Memory B cell (primary cell): ENCODE results near the gene UGT2B11.
"Not testable (repeated sequence)": the region's sequence is repeated elsewhere in the genome, so short reads cannot be mapped to it uniquely, and the experiment has no call there.

Source experiments
- ATAC-seq: fragments of 150-1000 bp; cut with Tn5 transposase; 2 replicates; pipeline ENCODE4 v1.10.0; 2021; ENCODE audit warnings: low read depth, mild to moderate bottlenecking, moderate library complexity
- DNase-seq, 2 donors: peaks; one replicate each; pipeline ENCODE4 v3.0.0; 2022; ENCODE audit warnings: low spot score in 2 of 2
- H3K27ac Mint-ChIP-seq: one replicate; pipeline ENCODE4 v1.8.0; 2022; ENCODE audit warnings: mild to moderate bottlenecking, moderate library complexity, mixed read lengths
- H3K27me3 Mint-ChIP-seq: one replicate; pipeline ENCODE4 v1.8.0; 2022; ENCODE audit warnings: mixed read lengths
- H3K36me3 Mint-ChIP-seq: one replicate; pipeline ENCODE4 v1.8.0; 2022; ENCODE audit warnings: mild to moderate bottlenecking, mixed read lengths
- H3K4me1 Mint-ChIP-seq: one replicate; pipeline ENCODE4 v1.8.0; 2022; ENCODE audit warnings: mixed read lengths
- H3K4me3 Mint-ChIP-seq: one replicate; pipeline ENCODE4 v1.8.0; 2022; ENCODE audit warnings: mild to moderate bottlenecking, moderate library complexity, mixed read lengths
- H3K9me3 Mint-ChIP-seq: one replicate; pipeline ENCODE4 v1.8.0; 2022; ENCODE audit warnings: mixed read lengths

UGT2B11 gene

DNA sequence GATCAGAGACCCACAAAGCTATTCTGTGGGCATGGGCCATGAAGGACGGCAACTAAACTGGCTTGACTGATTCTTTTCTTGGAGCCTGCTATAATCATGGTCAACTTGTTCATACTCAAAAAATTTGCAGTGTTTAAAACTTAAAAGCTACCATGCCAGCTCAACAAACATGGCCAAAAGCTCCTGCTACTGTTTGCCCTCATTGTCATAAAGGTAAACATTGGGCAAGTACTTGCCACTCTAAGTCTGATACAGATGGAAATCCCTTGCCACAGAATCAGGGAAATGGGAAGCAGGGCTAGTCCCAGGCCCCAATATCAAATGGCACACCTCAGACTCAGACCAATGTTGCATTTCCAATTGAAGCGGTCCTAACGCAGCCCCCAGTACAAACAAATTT is 20.4 kb downstream of the UGT2B11 start:
- H3K9me3 Mint-ChIP-seq, result peaks cover 7% of the 10 kb centered on the region
- DNase-seq (no peak), ATAC-seq (no peak)
- H3K27ac Mint-ChIP-seq, result no peak overlapping the region
- H3K27me3 Mint-ChIP-seq, result no peaks in the 10 kb centered on the region
- no peaks in the 10 kb centered on the region for H3K36me3 Mint-ChIP-seq
- no peak overlapping the region for H3K4me3 Mint-ChIP-seq
- H3K4me1 Mint-ChIP-seq, result no peaks in the 10 kb centered on the region

DNA sequence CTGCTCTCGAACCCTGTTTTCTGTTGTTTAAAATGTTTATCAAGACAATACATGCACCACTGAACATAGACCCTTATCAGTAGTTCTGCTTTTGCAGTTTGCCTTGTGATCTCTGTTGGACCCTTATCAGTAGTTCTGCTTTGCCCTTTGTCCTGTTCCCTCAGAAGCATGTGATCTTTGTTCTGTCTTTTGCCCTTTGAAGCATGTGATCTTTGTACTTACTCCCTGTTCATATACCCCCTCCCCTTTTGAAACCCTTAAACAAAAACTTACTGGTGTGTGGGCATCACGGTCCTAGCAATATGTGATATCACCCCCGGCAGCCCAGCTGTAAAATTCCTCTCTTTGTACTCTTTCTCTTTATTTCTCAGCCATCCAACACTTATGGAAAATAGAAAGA is 22.6 kb downstream of the UGT2B11 start:
- DNase-seq, H3K36me3 Mint-ChIP-seq, H3K27me3 Mint-ChIP-seq, H3K27ac Mint-ChIP-seq, H3K4me3 Mint-ChIP-seq, H3K9me3 Mint-ChIP-seq, H3K4me1 Mint-ChIP-seq, ATAC-seq: not testable (repeated sequence)

GRCh38 chr4:69190621-69191020 is 23.9 kb downstream of the UGT2B11 start:
- not testable (repeated sequence) for ATAC-seq, H3K27ac Mint-ChIP-seq, H3K27me3 Mint-ChIP-seq, H3K4me3 Mint-ChIP-seq, H3K36me3 Mint-ChIP-seq, DNase-seq, H3K9me3 Mint-ChIP-seq, H3K4me1 Mint-ChIP-seq

DNA sequence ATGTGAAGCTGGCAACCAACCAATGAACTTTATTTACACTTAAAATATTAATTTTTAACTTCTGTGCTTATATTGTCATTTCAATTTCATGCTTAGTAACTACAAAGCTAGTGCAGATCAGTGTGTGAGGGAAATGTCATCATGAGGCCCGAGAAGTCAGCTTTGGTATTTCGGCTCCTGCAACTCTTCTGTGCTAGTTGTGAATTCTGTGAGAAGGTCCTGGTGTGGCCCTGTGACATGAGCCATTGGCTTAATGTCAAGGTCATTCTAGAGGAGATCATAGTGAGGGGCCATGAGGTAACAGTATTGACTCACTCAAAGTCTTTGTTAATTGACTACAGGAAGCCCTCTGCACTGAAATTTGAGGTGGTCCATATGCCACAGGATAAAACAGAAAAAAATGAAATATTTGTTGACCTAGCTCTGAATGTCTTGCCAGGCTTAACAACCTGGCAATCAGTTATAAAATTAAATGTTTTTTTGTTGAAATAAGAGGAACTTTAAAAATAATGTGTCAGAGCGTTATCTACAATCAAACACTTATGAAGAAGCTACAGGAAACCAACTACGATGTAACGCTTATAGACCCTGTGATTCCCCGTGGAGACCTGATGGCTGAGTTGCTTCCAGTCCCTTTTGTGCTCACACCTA is 32.9 kb downstream of the UGT2B11 start:
- not testable (repeated sequence) for H3K4me1 Mint-ChIP-seq, H3K27ac Mint-ChIP-seq, H3K4me3 Mint-ChIP-seq, H3K9me3 Mint-ChIP-seq, DNase-seq, H3K27me3 Mint-ChIP-seq, H3K36me3 Mint-ChIP-seq, ATAC-seq

GRCh38 chr4:69179817-69180216 is 34.7 kb downstream of the UGT2B11 start:
- ATAC-seq, H3K36me3 Mint-ChIP-seq, H3K4me1 Mint-ChIP-seq: not testable (repeated sequence)

GRCh38 chr4:69178751-69179205 is 35.8 kb downstream of the UGT2B11 start:
- not testable (repeated sequence) for H3K27me3 Mint-ChIP-seq, DNase-seq, H3K4me3 Mint-ChIP-seq, H3K4me1 Mint-ChIP-seq, H3K36me3 Mint-ChIP-seq, H3K9me3 Mint-ChIP-seq, H3K27ac Mint-ChIP-seq
- ATAC-seq, result peak; percentile 19

More at GRCh38 chr4:69179817-69180216, 34.7 kb downstream of the UGT2B11 start:
- not testable (repeated sequence) for H3K4me3 Mint-ChIP-seq, H3K27me3 Mint-ChIP-seq, H3K9me3 Mint-ChIP-seq, DNase-seq, H3K27ac Mint-ChIP-seq

DNA sequence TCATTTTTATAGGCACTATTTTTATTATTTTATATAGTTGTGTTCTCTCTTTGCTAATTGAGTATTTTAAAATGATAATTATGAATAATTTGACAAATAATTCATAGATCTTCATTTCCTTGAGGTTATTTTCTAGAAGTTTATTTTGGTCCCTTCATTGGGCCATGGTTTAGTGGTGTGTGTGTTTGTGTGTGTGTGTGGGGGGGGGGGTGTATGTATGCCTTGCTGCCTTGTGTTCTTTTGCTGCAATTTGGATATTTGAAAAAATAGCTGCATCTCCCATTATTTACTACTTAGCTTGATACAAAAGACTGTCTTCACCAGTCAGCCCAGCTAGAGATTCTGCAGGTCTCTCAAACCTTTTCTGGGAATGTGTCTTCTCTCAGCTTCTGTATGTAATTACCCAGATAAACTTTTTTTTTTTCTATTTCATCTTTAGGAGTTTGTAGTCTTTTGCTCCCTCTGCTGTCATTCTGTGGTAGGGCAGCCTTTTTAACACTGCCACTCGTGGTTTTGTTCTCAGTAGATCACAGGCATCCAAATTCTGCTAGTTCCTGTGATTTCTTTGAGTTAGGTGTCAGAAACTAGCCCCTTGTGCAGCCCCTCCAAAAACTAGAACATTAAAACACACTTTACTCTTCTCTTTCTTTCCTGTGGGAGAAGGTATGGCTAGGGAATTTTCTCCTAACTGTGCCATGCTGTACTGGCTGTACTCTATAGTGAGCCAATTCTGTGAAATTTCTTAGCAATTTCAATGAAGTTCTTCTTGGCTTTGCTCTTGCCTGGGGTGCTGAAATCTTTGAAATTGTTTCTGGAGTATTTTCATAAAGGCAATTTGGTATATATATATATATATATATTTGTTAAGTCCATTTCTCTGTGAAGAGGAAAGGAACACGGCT is 44.1 kb downstream of the UGT2B11 start:
- not testable (repeated sequence) for ATAC-seq, DNase-seq, H3K4me3 Mint-ChIP-seq, H3K36me3 Mint-ChIP-seq, H3K9me3 Mint-ChIP-seq, H3K4me1 Mint-ChIP-seq, H3K27ac Mint-ChIP-seq, H3K27me3 Mint-ChIP-seq

GRCh38 chr4:69169171-69169570 is 45.4 kb downstream of the UGT2B11 start:
- H3K27me3 Mint-ChIP-seq, H3K36me3 Mint-ChIP-seq, ATAC-seq, H3K27ac Mint-ChIP-seq, H3K9me3 Mint-ChIP-seq, DNase-seq, H3K4me1 Mint-ChIP-seq, H3K4me3 Mint-ChIP-seq: not testable (repeated sequence)

DNA sequence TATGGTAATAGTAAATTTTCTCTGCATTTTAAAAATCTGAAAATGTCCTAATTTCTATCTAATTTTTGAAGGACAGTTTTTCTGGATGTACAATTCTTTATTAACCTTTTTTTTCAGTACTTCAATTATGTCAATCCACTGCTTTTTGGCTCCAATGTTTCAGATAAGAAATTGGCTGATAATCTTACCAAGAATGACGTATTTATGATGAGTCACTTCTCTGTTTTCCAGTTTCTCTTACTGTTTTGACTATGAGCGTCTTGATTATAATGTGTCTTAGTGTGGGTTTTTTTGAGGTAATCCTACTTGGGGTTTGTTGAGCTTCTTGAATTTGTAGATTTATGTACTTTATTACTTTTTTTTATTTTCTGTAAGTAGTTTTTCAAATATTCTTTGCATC is 47.2 kb downstream of the UGT2B11 start:
- H3K9me3 Mint-ChIP-seq, result peaks cover 6% of the 10 kb centered on the region
- ATAC-seq (no peak), DNase-seq (no peak)
- no peak overlapping the region for H3K27ac Mint-ChIP-seq
- no peak overlapping the region for H3K4me3 Mint-ChIP-seq
- no peaks in the 10 kb centered on the region for H3K27me3 Mint-ChIP-seq
- H3K4me1 Mint-ChIP-seq, result no peaks in the 10 kb centered on the region
- H3K36me3 Mint-ChIP-seq, result no peaks in the 10 kb centered on the region

GRCh38 chr4:69166376-69166775 is 48.2 kb downstream of the UGT2B11 start:
- H3K27me3 Mint-ChIP-seq, DNase-seq, ATAC-seq, H3K4me3 Mint-ChIP-seq, H3K4me1 Mint-ChIP-seq, H3K9me3 Mint-ChIP-seq, H3K36me3 Mint-ChIP-seq, H3K27ac Mint-ChIP-seq: not testable (repeated sequence)

- not testable (repeated sequence) for H3K4me1 Mint-ChIP-seq, H3K27me3 Mint-ChIP-seq, DNase-seq, H3K27ac Mint-ChIP-seq, H3K36me3 Mint-ChIP-seq, H3K4me3 Mint-ChIP-seq, H3K9me3 Mint-ChIP-seq, ATAC-seq
These were observed 48.8 kb downstream of the UGT2B11 start for GRCh38 chr4:69165707-69166106.

GRCh38 chr4:69156913-69157312 is 57.6 kb downstream of the UGT2B11 start:
- no peaks in the 10 kb centered on the region for H3K36me3 Mint-ChIP-seq
- H3K4me3 Mint-ChIP-seq, result no peak overlapping the region
- DNase-seq (no peak), ATAC-seq (no peak)
- no peaks in the 10 kb centered on the region for H3K27me3 Mint-ChIP-seq
- H3K9me3 Mint-ChIP-seq, result no peaks in the 10 kb centered on the region
- H3K27ac Mint-ChIP-seq, result no peak overlapping the region
- H3K4me1 Mint-ChIP-seq, result no peaks in the 10 kb centered on the region

DNA sequence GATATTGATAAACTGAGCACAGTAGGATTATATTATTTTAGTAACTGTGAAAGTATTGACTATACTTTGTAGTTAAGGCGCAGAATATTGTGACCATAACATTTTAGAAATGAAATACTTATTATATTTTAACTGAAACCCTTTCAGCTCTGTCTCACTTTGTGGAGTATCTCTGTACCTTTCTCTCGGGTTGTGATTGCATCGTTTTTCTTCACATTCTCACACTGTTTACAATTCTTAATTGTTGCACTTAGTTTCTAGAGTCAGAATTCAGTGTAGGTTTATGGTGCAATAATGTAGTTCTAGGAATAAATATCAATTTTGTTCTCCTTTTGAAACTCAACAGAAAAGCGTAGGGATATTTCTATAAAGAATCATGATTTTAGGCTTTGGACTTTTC is 60.5 kb downstream of the UGT2B11 start:
- Mint-ChIP-seq H3K27ac (no peak overlapping the region), H3K27me3 (no peaks in the 10 kb centered on the region), H3K4me3 (no peak overlapping the region), H3K4me1 (no peaks in the 10 kb centered on the region), H3K36me3 (no peaks in the 10 kb centered on the region), H3K9me3 (no peaks in the 10 kb centered on the region)
- ATAC-seq, result no peak
- DNase-seq, result no peak
